ENCODE results near the gene ATXN7L2.

DNA sequence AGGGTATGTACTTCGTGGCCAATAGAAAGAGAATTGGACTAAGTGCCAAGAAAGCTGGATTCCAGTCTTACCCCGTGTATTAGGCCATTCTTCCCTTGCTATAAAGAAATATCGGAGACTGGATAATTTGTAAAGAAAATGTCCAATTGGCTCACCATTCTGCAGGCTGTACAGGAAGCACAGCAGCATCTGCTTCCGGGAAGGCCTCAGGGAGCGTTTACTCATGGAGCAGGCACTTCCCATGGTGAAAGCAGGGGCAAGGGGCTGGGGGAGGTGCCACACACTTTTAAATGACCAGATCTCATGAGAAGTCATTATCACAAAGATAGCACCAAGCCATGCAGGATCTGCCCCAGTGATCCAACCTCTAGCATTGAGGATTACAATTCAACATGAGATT is 33.6 kb downstream of the ATXN7L2 start:
- TF ChIP-seq CTCF (IDR thresholded peaks at IDR 0.05) (no peak), POLR2AphosphoS5 (IDR thresholded peaks at IDR 0.05) (no peak)

All from esophagus muscularis mucosa (tissue), 3 donors.